C4-2B (cell line): ENCODE results near the gene PPP1R3D.

ENCODE experiments used
- H3K27ac ChIP-seq: fragments of 450-650 bp; 2 replicates; pipeline ENCODE4 v1.5.1; 2017
- CTCF ChIP-seq: fragments of 450-650 bp; conservative IDR thresholded peaks from 2 replicates; pipeline ENCODE4 v1.5.1; 2017; ENCODE audit warnings: mild to moderate bottlenecking
- ZFX ChIP-seq: fragments of 450-650 bp; IDR thresholded peaks from 2 replicates; pipeline ENCODE4 v1.6.1; 2017

The PPP1R3D gene

GRCh38 chr20:59888050-59888449 is 52.1 kb downstream of the PPP1R3D start:
- TF ChIP-seq ZFX (no peak), CTCF (no peak)

More at GRCh38 chr20:59888050-59888449, 52.1 kb downstream of the PPP1R3D start:
- no peak overlapping the region for H3K27ac ChIP-seq
